B cell (primary cell): ENCODE measurements around the gene MAPKBP1.

Source experiments
- CTCF ChIP-seq: fragments of 200-600 bp; IDR thresholded peaks from one replicate; pipeline ENCODE4 v1.8.0; 2022; ENCODE audit warnings: antibody characterized with exemption, mild to moderate bottlenecking
- EZH2 ChIP-seq: IDR thresholded peaks from 2 replicates; pipeline ENCODE4 v1.6.1; 2012; ENCODE audit warnings: borderline replicate concordance, low read depth, mild to moderate bottlenecking, moderate library complexity, low read length; ENCODE audit not compliant: insufficient read depth, poor library complexity, severe bottlenecking

GRCh38 chr15:41727143-41727542 lies 47.1 kb upstream of the MAPKBP1 start:
- TF ChIP-seq CTCF (no peak), EZH2 (no peak)
